Measurements from ENCODE around the gene PHF24. TPM values are rescaled to one million over a fixed set of nuclear protein-coding genes. Genes with fewer than 3 reads are reported as not detected.

PHF24 gene
- total RNA-seq, 1 donor, result not detected

DNA sequence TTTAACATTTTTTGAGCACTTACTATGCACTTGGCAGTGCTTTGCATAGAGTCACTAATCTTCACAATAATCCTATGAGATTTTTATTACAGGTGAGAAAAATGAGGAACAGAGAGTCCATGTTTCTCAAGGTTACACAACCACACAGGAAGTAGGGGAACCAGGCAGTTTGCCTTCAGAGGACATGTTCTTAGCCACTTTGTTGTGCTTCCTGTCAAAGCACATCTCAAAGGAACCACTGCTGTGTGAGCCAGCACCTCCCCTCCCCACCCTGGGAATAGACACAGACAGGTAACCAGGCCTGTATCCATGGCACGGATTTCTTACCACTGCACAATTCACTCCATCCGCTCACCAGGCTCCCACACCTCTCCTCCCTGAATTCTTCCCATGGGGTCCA, 25.1 kb downstream of the PHF24 start:
- no peak overlapping the region for H3K4me3 ChIP-seq (ENCODE audit: low read depth, low read length)
- no peak for DNase-seq (ENCODE audit: low read depth)
- TF ChIP-seq, protein P1, sequence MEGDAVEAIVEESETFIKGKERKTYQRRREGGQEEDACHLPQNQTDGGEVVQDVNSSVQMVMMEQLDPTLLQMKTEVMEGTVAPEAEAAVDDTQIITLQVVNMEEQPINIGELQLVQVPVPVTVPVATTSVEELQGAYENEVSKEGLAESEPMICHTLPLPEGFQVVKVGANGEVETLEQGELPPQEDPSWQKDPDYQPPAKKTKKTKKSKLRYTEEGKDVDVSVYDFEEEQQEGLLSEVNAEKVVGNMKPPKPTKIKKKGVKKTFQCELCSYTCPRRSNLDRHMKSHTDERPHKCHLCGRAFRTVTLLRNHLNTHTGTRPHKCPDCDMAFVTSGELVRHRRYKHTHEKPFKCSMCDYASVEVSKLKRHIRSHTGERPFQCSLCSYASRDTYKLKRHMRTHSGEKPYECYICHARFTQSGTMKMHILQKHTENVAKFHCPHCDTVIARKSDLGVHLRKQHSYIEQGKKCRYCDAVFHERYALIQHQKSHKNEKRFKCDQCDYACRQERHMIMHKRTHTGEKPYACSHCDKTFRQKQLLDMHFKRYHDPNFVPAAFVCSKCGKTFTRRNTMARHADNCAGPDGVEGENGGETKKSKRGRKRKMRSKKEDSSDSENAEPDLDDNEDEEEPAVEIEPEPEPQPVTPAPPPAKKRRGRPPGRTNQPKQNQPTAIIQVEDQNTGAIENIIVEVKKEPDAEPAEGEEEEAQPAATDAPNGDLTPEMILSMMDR (IDR thresholded peaks at IDR 0.05; ENCODE audit: insufficient read depth, low read depth, low read length), result no peak

DNA sequence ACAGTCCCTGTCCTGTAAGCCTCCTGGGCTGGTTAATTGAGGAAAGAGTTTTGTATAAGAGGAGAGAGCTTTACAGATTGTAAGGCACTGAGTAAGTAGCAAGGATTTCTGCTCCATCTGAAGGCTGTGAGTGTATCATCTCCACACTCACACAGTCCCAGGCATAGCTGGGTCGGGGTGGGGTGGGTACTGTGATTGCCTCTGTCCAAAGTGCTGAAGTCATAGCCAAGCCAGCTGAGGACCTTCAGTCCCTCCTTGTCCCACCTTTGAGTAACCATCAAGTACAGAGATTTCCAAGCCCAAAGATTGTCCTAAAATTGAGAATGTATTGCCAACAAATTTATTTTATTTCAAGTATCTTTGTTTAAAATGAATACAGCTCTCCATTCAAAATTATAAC, 26.0 kb downstream of the PHF24 start:
- TF ChIP-seq, protein P1 (IDR thresholded peaks at IDR 0.05; ENCODE audit: insufficient read depth, low read depth, low read length), result no peak
- no peak overlapping the region for H3K4me3 ChIP-seq (ENCODE audit: low read depth, low read length)
- peak; percentile 42 for DNase-seq (ENCODE audit: low read depth)

DNA sequence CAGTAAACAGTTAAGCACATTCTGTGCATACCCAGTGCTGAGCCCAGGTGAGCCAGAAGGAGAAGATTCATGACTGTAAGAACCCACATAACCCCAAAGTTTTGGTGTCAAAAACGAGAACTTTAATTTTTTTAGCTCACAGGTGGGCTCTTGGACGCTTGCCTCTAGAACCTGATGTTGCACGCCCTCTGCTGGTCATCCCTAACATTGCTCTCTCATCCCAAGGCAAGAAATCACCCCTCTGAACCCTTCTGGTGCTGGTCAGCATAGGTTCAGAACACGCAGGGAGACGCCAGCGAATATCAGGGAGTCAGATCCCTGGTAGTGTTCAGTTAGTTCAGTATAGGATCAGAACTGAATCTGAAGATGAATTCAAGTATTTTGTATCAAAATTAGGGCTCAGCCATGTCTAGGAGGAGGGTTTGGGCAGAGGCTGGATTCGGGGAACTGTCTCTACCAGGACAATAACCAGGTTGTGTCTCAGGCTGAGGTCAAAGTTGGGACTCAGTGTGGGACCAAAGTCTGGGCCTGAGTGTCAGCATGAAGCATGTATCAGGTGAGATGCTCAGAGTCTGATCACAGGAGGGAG, 27.3 kb downstream of the PHF24 start:
- TF ChIP-seq, protein P1 (IDR thresholded peaks at IDR 0.05; ENCODE audit: insufficient read depth, low read depth, low read length), result peak; percentile 85
- peak; percentile 75 for DNase-seq (ENCODE audit: low read depth)
- no peak overlapping the region for H3K4me3 ChIP-seq (ENCODE audit: low read depth, low read length)

DNA sequence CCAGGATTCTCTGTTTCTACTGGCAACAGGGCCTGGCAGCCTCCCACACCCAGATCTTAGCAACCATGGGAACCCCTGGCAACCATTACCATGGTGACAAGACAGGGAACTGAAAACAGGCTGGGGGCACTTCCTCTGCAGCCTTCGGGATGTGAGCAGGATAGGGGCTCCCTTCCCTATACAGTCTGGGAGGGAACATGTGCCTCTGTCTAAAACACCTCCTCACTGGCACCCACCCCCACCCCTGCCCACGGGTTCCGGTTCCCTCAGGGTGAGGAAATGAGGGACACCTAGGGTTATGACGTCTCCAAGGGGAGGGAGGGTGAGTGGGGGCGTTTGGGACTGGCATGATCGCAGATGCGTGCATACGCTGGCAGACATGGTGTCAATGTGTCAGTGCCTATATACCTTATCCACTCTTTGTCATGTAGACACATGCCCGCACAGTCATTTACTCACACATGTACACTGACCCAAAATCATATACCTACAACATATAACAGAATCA, 28.5 kb downstream of the PHF24 start:
- no peak for DNase-seq (ENCODE audit: low read depth)
- H3K4me3 ChIP-seq (ENCODE audit: low read depth, low read length), result no peak overlapping the region
- TF ChIP-seq, protein P1 (IDR thresholded peaks at IDR 0.05; ENCODE audit: insufficient read depth, low read depth, low read length), result no peak

DNA sequence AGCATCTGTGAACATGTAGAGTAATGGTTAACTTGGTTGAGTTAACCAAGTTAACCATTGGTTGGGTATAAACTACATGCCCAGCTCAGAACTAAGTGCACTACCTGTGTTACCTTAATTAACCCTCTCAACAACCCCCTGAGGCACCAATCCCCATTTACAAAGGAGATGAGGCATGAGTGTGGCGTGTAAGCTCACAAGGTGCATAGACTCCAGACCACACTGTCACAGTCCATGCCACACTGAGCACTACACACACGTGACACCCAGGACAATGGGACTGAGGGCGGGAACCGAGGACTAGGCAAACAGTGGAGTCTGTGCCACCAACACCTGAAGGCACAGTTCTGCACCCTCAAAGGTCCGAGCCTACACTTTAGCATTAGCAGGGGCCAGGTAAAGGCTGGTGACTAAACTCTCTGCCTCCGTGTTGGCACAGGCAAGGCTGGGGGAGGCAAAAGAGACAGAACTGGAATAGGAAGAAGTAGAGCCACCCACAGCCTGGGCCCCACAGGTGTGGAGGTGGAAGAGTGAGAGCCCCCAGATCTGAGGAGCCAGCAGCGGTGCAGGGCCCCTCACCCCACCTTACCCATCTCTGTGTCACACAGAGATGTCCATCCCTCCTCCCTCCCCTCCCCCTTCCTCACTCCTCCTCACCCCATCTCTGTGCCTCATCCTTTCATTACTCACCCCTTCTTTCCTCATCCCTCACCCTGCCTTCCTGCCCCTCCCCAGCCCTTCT, 29.2 kb downstream of the PHF24 start:
- TF ChIP-seq, protein P1 (IDR thresholded peaks at IDR 0.05; ENCODE audit: insufficient read depth, low read depth, low read length), result no peak
- no peak overlapping the region for H3K4me3 ChIP-seq (ENCODE audit: low read depth, low read length)
- DNase-seq (ENCODE audit: low read depth), result no peak

DNA sequence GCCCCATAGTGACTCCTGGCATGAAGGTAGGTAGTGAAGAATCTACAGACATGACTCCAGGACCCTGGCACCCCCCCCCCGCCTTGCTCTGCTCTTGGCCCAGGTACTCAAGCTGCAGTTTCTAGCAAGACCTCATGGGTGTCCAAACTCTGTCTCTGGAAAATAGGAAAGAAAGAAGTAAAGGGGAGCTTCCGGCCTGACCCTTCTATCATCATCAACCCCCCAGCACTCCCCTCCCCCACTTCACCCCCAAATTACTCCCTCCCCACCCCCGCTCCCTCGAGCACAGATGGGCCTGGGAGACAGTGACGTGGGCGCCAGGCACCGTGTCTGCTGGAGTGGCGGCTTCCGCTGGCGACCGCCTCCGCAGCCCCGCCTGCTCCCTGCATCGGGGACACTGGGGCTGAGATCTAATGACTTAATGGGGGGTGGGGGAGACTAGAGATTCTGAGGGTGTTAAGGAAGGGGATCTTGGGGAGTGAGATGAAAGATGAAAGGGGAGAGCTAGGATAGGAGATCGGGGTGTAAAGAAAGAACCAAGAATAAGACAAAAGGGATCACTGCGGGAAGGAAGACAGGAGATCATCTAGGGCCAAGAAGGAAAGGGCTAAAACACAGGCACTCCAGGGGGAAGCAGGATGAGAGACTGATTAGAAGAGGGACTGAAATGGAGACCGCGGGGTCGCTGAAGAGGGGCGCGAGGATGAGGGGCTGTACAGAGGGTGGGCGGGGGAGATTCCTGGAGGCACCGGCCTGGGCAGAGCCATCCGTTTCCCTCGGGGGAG, 30.3 kb downstream of the PHF24 start:
- peak; percentile 12 for DNase-seq (ENCODE audit: low read depth)
- H3K4me3 ChIP-seq (ENCODE audit: low read depth, low read length), result peak overlapping the region; percentile 68
- TF ChIP-seq, protein P1 (IDR thresholded peaks at IDR 0.05; ENCODE audit: insufficient read depth, low read depth, low read length), result no peak
